Peyer's patch (tissue), 4 donors: Measurements from ENCODE around the gene SP8. TPM values are rescaled to one million over a fixed set of nuclear protein-coding genes. Genes with fewer than 3 reads are reported as not detected.

Source experiments
- DNase-seq, 3 donors: peaks; one replicate each; pipeline ENCODE4 v3.0.0-alpha.2; 2017 to 2019
- H3K27ac ChIP-seq, 4 donors: fragments of 200-600 bp; sonication (generic); one replicate each; pipeline ENCODE4 v1.5.1; 2016 to 2019
- H3K27me3 ChIP-seq, 2 donors: fragments of 200-600 bp; sonication (generic); one replicate each; pipeline ENCODE4 v1.5.1; 2019
- H3K36me3 ChIP-seq, 3 donors: fragments of 200-600 bp; sonication (generic); one replicate each; pipeline ENCODE4 v1.5.1; 2016 to 2019
- H3K4me1 ChIP-seq, 4 donors: fragments of 200-600 bp; sonication (generic); one replicate each; pipeline ENCODE4 v1.5.1; 2016 to 2019
- H3K4me3 ChIP-seq, 4 donors: fragments of 200-600 bp; sonication (generic); 1 replicate in 3 of 4; 2 replicates in 1 of 4; pipeline ENCODE4 v1.5.1; 2016 to 2019; ENCODE audit warnings: mild to moderate bottlenecking in 1 of 4
- H3K9me3 ChIP-seq, 4 donors: fragments of 200-600 bp; sonication (generic); one replicate each; pipeline ENCODE4 v1.5.1; 2016 to 2019; ENCODE audit warnings: mild to moderate bottlenecking in 1 of 4
- CTCF ChIP-seq, 6 experiments: fragments of 450-650 bp in 4 of 6; fragments of 200-600 bp in 2 of 6; sonication (generic) in 1 of 6; IDR thresholded peaks; one replicate each; pipeline ENCODE4 v1.5.1; 2017 to 2019; ENCODE audit warnings: antibody characterized with exemption in 6 of 6, mild to moderate bottlenecking in 3 of 6, moderate library complexity in 1 of 6
- POLR2A ChIP-seq, 2 donors: fragments of 450-650 bp; IDR thresholded peaks; one replicate each; pipeline ENCODE4 v1.5.1; 2017; ENCODE audit warnings: antibody characterized with exemption in 2 of 2, mild to moderate bottlenecking in 2 of 2, moderate library complexity in 2 of 2
- total RNA-seq, 4 donors: library from RNA; depleted of rRNA; stranded (reverse); fragments of >200 nt; gene quantifications; one replicate each; pipeline ENCODE4 v1.1.0, GENCODE V29; 2016

The SP8 gene
- total RNA-seq, 4 donors from 2014 or later: 1.4 to 5.2 (median 3.6) TPM; not detected in 1

GRCh38 chr7:20786421-20786778 is 286 bp downstream of the SP8 start:
- no peak for DNase-seq
- Histone ChIP-seq H3K27me3 (peaks cover 8 to 58% of the 10 kb centered on the region in 2 donors), H3K4me1 (peaks cover 0 to 43% (median 7%) of the 10 kb centered on the region in 4 donors), H3K27ac (peak overlapping the region in 1 of 4 donors; percentile 72), H3K36me3 (no peaks in the 10 kb centered on the region), H3K4me3 (peak overlapping the region in 2 of 4 donors; percentile 44 to 57), H3K9me3 (no peaks in the 10 kb centered on the region)
- TF ChIP-seq POLR2A (IDR thresholded peaks at IDR 0.05) (no peak), CTCF (IDR thresholded peaks at IDR 0.05) (no peak)

DNA sequence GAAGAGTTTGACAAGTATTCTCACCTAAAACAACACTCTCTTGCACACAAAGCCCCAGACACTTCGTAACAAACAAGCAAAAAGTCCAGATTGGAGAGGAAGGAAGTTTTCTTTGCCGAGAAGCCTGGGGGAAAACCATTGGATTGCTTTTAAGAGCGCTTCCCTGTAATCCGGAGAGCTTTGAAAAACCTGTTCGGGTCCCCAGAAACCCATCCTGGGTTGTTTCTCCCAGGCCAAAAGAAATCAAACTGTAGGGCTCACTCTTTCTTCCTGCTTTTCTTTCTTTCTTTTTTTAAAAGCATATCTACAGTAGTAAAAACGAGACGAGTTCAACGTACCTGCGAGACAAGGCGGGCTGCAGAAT is 655 bp downstream of the SP8 start:
- no peaks in the 10 kb centered on the region for H3K9me3 ChIP-seq
- peaks cover 0 to 39% (median 7%) of the 10 kb centered on the region in 4 donors for H3K4me1 ChIP-seq
- DNase-seq: no peak
- H3K4me3 ChIP-seq: peak overlapping the region in 2 of 4 donors; percentile 44 to 57
- TF ChIP-seq POLR2A (IDR thresholded peaks at IDR 0.05) (no peak), CTCF (IDR thresholded peaks at IDR 0.05) (no peak)
- H3K36me3 ChIP-seq: no peaks in the 10 kb centered on the region
- peak overlapping the region in 1 of 4 donors; percentile 64 for H3K27ac ChIP-seq
- peaks cover 8 to 55% of the 10 kb centered on the region in 2 donors for H3K27me3 ChIP-seq

- Histone ChIP-seq H3K36me3 (no peaks in the 10 kb centered on the region), H3K9me3 (no peaks in the 10 kb centered on the region), H3K27ac (peak overlapping the region in 1 of 4 donors; percentile 71), H3K4me3 (peak overlapping the region in 2 of 4 donors; percentile 44 to 57), H3K27me3 (peaks cover 8 to 51% of the 10 kb centered on the region in 2 donors), H3K4me1 (peaks cover 0 to 37% (median 7%) of the 10 kb centered on the region in 4 donors)
- TF ChIP-seq CTCF (IDR thresholded peaks at IDR 0.05): no peak
- TF ChIP-seq POLR2A (IDR thresholded peaks at IDR 0.05): no peak
- DNase-seq: peak in 1 of 3 donors; percentile 59
Observed at GRCh38 chr7:20785157-20786048, 1.3 kb downstream of the SP8 start.

DNA sequence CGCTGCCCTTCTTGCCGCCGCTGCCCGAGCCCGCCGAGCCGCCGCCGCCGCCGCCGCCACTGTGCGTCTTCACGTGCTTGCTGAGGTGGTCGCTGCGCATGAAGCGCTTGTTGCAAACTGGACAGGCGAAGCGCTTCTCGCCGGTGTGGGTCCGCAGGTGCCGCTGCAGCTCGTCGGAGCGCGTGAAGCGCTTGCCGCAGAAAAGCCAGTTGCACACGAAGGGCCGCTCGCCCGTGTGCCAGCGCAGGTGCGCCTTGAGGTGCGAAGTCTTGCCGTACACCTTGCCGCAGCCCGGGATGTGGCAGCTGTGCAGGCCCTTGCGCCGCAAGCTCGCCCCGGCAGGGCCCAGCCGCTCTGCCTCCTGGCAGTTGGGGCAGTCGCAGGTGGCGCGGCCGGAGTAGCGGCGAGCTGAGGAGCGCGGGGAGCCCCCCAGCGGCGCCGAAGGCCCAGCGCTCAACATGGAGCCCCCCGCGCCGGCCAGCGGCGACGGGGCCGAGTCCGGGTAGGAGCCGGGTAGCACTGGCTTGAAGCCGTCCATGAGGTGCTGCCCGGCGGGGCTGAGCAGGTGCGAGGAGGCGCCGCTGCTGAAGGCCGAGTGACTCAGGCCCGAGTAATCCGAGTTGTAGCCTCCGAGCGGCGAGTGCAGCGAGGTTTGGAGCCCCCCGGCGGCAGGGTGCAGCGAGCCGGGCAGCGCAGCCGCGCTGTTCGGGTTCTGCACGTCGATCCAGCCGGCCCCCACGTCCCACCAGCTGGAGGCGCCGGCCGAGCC is 2.1 kb downstream of the SP8 start:
- peak overlapping the region in 2 of 4 donors; percentile 44 to 57 for H3K4me3 ChIP-seq
- peak in 1 of 3 donors; percentile 51 for DNase-seq
- peaks cover 8 to 47% of the 10 kb centered on the region in 2 donors for H3K27me3 ChIP-seq
- no peaks in the 10 kb centered on the region for H3K36me3 ChIP-seq
- H3K4me1 ChIP-seq: peaks cover 0 to 37% (median 7%) of the 10 kb centered on the region in 4 donors
- TF ChIP-seq POLR2A (IDR thresholded peaks at IDR 0.05): no peak
- TF ChIP-seq CTCF (IDR thresholded peaks at IDR 0.05): no peak
- H3K9me3 ChIP-seq: no peaks in the 10 kb centered on the region
- peak overlapping the region in 1 of 4 donors; percentile 71 for H3K27ac ChIP-seq

GRCh38 chr7:20783700-20784387 is 2.8 kb downstream of the SP8 start:
- no peaks in the 10 kb centered on the region for H3K36me3 ChIP-seq
- H3K4me3 ChIP-seq: peak overlapping the region in 2 of 4 donors; percentile 44 to 57
- no peaks in the 10 kb centered on the region for H3K9me3 ChIP-seq
- peak overlapping the region in 1 of 4 donors; percentile 71 for H3K27ac ChIP-seq
- peaks cover 0 to 37% (median 7%) of the 10 kb centered on the region in 4 donors for H3K4me1 ChIP-seq
- TF ChIP-seq POLR2A (IDR thresholded peaks at IDR 0.05) (no peak), CTCF (IDR thresholded peaks at IDR 0.05) (no peak)
- DNase-seq: peak in 1 of 3 donors; percentile 70
- H3K27me3 ChIP-seq: peaks cover 8 to 42% of the 10 kb centered on the region in 2 donors
